Panc1 (cell line): ENCODE data around the gene SLC2A14.

ENCODE experiments used
- CTCF ChIP-seq: fragments of 450-650 bp; IDR thresholded peaks from 2 replicates; pipeline ENCODE4 v1.5.1; 2017; ENCODE audit warnings: mild to moderate bottlenecking
- POLR2AphosphoS5 ChIP-seq: IDR thresholded peaks from 2 replicates; pipeline ENCODE4 v1.6.1; 2012; ENCODE audit warnings: mild to moderate bottlenecking, low read depth, low read length, moderate library complexity
- REST ChIP-seq, 2 experiments: IDR thresholded peaks; 2 replicates each; pipeline ENCODE4 v1.6.1; 2011 to 2012; ENCODE audit warnings: low read depth in 2 of 2, control low read depth in 1 of 2, low read length in 1 of 2, mild to moderate bottlenecking in 1 of 2, moderate library complexity in 1 of 2; ENCODE audit not compliant: insufficient read depth in 1 of 2
- SIN3A ChIP-seq: IDR thresholded peaks from 2 replicates; pipeline ENCODE4 v1.6.1; 2012; ENCODE audit warnings: low read depth, mild to moderate bottlenecking, low read length, moderate library complexity, borderline replicate concordance; ENCODE audit not compliant: insufficient read depth

DNA sequence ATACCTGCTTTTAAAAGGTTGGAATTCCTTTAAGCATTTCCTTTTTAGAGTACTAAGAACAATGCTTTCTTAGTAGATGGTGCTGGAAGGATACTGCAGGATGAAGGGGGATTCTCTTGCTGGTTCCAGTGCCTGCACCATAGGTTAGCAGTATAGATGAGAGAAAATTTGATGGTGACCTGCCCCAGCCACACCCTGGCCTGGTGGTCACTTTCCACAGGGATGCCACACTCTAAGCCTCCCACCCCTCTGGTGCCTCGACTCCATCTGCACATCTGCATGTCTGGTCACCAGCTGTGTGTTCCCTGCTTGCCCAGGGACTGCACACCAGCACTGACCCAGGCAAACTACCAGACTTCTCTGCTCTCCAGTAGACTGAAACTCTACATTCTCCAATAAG is 44.2 kb upstream of the SLC2A14 start:
- TF ChIP-seq CTCF (no peak), POLR2AphosphoS5 (no peak), REST (IDR thresholded peaks at IDR 0.05; ENCODE audit: insufficient read depth in 1 of 2, low read depth in 2 of 2, low read length in 1 of 2) (no peak), SIN3A (no peak)
